CD4-positive, alpha-beta memory T cell (primary cell): Measurements from ENCODE around the gene TCF7L2. TPM values are rescaled to one million over a fixed set of nuclear protein-coding genes. Genes with fewer than 3 reads are reported as not detected.

Source experiments
- CTCF ChIA-PET: fragments of 350-600 bp; sonication (Branson Sonifier 250); formaldehyde crosslinking; loops from one replicate; lab custom pipeline; 2021; ENCODE audit warnings: inconsistent platforms; ENCODE audit not compliant: partially characterized antibody; lab: Charles Lee
- POLR2A ChIA-PET: fragments of 350-600 bp; sonication (Branson Sonifier 250); formaldehyde crosslinking; loops from one replicate; lab custom pipeline; 2021; ENCODE audit not compliant: partially characterized antibody; lab: Charles Lee
- DNase-seq, 5 donors: peaks; one replicate each; pipeline versions ENCODE4 v3.0.0 to v3.0.0-alpha.2; 2020 to 2022; ENCODE audit warnings: mixed read lengths in 1 of 5
- H3K27ac ChIP-seq: one replicate; pipeline ENCODE4 v1.7.0; 2013; ENCODE audit warnings: low read depth, low read length
- H3K27me3 ChIP-seq: 2 replicates; pipeline ENCODE4 v1.7.0; 2013; ENCODE audit warnings: mild to moderate bottlenecking, low read length, moderate library complexity; ENCODE audit not compliant: insufficient read depth
- H3K36me3 ChIP-seq: 2 replicates; pipeline ENCODE4 v1.7.0; 2013; ENCODE audit warnings: mild to moderate bottlenecking, low read length, moderate library complexity; ENCODE audit not compliant: insufficient read depth
- H3K4me1 ChIP-seq: 2 replicates; pipeline ENCODE4 v1.7.0; 2013; ENCODE audit warnings: mild to moderate bottlenecking, low read length, moderate library complexity; ENCODE audit not compliant: insufficient read depth
- H3K4me3 ChIP-seq, 2 donors: one replicate each; pipeline ENCODE4 v1.7.0; 2013; ENCODE audit warnings: low read length in 2 of 2, mild to moderate bottlenecking in 1 of 2
- H3K9me3 ChIP-seq, 2 donors: one replicate each; pipeline ENCODE4 v1.7.0; 2013; ENCODE audit warnings: low read length in 2 of 2, control low read depth in 1 of 2; ENCODE audit not compliant: control insufficient read depth in 1 of 2
- H3K27ac Mint-ChIP-seq, 7 donors: one replicate each; pipeline ENCODE4 v1.8.0; 2020 to 2021; ENCODE audit warnings: mixed read lengths in 7 of 7, mild to moderate bottlenecking in 6 of 7, inconsistent platforms in 3 of 7, moderate library complexity in 3 of 7
- H3K27me3 Mint-ChIP-seq, 2 donors: one replicate each; pipeline ENCODE4 v1.8.0; 2020 to 2021; ENCODE audit warnings: mixed read lengths in 2 of 2
- H3K36me3 Mint-ChIP-seq, 2 donors: one replicate each; pipeline ENCODE4 v1.8.0; 2020 to 2021; ENCODE audit warnings: mixed read lengths in 2 of 2, inconsistent platforms in 1 of 2, mild to moderate bottlenecking in 1 of 2
- H3K4me1 Mint-ChIP-seq, 4 donors: one replicate each; pipeline ENCODE4 v1.8.0; 2020 to 2021; ENCODE audit warnings: mixed read lengths in 4 of 4, mild to moderate bottlenecking in 1 of 4
- H3K4me3 Mint-ChIP-seq, 8 donors: one replicate each; pipeline ENCODE4 v1.8.0; 2020 to 2021; ENCODE audit warnings: mixed read lengths in 8 of 8, mild to moderate bottlenecking in 7 of 8, moderate library complexity in 6 of 8, inconsistent platforms in 3 of 8
- H3K9me3 Mint-ChIP-seq, 8 donors: one replicate each; pipeline ENCODE4 v1.8.0; 2020 to 2021; ENCODE audit warnings: mixed read lengths in 8 of 8, mild to moderate bottlenecking in 5 of 8, inconsistent platforms in 3 of 8, moderate library complexity in 1 of 8
- intact Hi-C: fragments of 100-400 bp; cut with micrococcal nuclease; formaldehyde crosslinking; loops from one replicate; pipeline ENCODE4 v1.15.1; 2023
- polyA plus RNA-seq, 2 donors: library from polyadenylated mRNA; unstranded; fragments of 300-500 nt; fragmentation: Illumina TruSeq; gene quantifications; one replicate each; pipeline ENCODE4 v1.2.3, GENCODE V29; 2021
- total RNA-seq, 2 experiments: library from RNA; stranded (reverse); gene quantifications; one replicate each; pipeline ENCODE4 v1.2.3, GENCODE V29; 2021

The TCF7L2 gene
- total and polyA plus RNA-seq, 4 experiments from 2014 or later = 0.16 to 3.2 (median 1.8) TPM

DNA sequence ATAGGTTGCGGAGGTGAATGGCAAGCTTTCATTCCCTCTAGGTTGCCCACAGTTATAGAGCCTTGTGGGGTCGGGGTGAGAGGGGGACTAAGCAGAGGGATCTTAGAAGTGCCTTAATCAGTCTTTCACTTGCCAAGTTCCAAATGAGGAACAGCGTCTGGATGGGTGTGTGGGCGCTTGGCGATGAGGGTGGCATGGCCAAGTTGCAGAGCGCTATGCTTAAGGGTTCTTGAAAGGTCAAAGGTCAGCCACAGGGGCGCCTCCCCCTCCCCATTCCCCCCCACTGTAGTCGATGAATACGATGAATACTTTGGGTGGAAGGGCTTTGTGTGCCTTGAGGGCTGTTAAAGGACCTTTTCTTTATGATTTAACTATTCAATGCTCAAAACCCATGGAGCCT is 185.0 kb downstream of the TCF7L2 start:
- Mint-ChIP-seq H3K4me3 (no peak overlapping the region), H3K36me3 (no peaks in the 10 kb centered on the region), H3K9me3 (no peaks in the 10 kb centered on the region), H3K27me3 (peaks cover 3 to 5% of the 10 kb centered on the region in 2 donors), H3K27ac (no peak overlapping the region), H3K4me1 (no peaks in the 10 kb centered on the region)
- Histone ChIP-seq H3K9me3 (no peaks in the 10 kb centered on the region), H3K4me1 (no peaks in the 10 kb centered on the region), H3K36me3 (no peaks in the 10 kb centered on the region), H3K27me3 (no peaks in the 10 kb centered on the region), H3K4me3 (no peak overlapping the region), H3K27ac (no peak overlapping the region)
- ChIA-PET POLR2A (no interaction called here), CTCF (no interaction called here)
- DNase-seq = no peak
- intact Hi-C loops = no loop called here

DNA sequence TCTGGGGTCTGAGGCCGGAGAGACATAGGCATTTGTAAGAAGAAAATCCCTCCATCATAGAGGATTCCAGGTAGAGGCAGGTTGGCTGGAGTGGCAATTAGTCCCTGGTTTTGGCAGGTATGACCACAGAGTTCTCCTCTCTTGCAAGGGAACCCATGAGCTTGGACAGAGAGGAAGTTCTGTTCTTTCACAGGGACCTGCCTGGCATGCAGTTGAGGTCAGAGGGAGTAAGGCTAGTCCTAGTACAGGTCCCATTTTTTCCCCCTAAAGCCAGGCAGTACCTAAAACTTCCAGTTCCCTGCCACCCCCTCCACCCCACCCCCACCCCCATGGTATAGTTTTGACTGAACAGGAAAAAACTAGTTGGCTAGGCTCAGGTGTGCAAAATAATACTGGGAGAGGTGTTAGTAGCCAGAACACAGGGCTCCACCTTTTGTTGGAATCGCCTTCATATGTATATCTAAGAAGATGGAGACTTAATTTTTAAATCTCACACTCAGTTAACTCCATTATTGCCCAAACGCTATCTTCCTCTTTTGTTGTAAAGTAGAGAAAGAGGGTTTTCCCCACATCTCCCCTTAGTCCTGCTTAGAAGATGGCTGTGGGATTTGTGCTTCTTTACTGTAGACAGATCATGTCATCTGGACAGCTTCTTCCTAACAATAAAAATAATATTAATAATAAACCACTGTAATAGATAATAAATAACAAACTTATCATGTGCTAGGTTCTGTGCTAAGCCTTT is 188.1 kb downstream of the TCF7L2 start:
- ChIA-PET CTCF (interaction anchor here (1.7 kb wide), 1 partner anchor 8 kb away, joined by 3 read pairs; no protein-coding TSS in a partner anchor), POLR2A (no interaction called here)
- DNase-seq = no peak
- no peaks in the 10 kb centered on the region for H3K36me3 Mint-ChIP-seq
- no peaks in the 10 kb centered on the region for H3K36me3 ChIP-seq
- peaks cover 0 to 4% of the 10 kb centered on the region in 2 donors for H3K27me3 Mint-ChIP-seq
- no peaks in the 10 kb centered on the region for H3K4me1 ChIP-seq
- H3K27ac Mint-ChIP-seq = peak overlapping the region in 1 of 7 donors; percentile 29
- H3K4me3 Mint-ChIP-seq = no peak overlapping the region
- H3K9me3 Mint-ChIP-seq = no peaks in the 10 kb centered on the region
- H3K4me1 Mint-ChIP-seq = no peaks in the 10 kb centered on the region
- H3K27ac ChIP-seq = no peak overlapping the region
- no peak overlapping the region for H3K4me3 ChIP-seq
- H3K27me3 ChIP-seq = no peaks in the 10 kb centered on the region
- intact Hi-C loops = no loop called here
- H3K9me3 ChIP-seq = no peaks in the 10 kb centered on the region

DNA sequence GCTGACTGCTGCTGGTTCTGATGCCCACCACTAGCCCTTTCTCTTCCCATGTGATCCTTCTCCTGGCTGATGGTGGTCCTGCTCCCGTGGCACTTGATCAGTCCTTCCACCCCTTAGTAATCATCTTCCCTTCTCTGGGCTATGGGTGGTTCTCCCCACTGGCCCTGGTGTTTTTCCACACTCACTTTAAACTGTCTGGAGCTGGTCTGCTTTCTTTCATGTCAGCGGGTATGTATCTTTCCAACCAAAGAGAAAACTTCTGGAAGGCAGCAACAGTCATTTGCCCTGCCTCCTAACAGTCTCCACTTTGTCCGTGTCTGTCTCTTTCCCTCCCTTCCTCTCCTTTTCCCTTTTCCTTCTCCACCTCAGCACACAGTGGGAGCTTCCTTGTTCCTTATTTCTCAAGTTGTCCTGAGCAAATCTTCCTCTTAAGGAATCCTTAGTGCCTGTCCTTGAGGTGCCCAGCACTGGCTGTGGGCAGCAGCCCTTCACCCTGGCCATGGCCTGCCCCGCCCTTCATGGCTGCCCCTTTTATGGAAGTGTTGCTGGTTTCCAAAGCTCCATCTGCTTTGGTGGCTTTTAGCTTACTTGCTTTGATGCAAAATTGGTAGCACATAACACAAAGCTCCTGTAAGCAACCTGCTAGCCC is 189.0 kb downstream of the TCF7L2 start:
- Mint-ChIP-seq H3K36me3 (peaks cover 0 to 4% of the 10 kb centered on the region in 2 donors), H3K4me3 (no peak overlapping the region), H3K27ac (peak overlapping the region in 1 of 7 donors; percentile 6), H3K4me1 (no peaks in the 10 kb centered on the region), H3K27me3 (peaks cover 0 to 3% of the 10 kb centered on the region in 2 donors), H3K9me3 (peaks cover 0 to 1% (median 0%) of the 10 kb centered on the region in 8 donors)
- Histone ChIP-seq H3K9me3 (no peaks in the 10 kb centered on the region), H3K36me3 (no peaks in the 10 kb centered on the region), H3K27ac (no peak overlapping the region), H3K4me3 (no peak overlapping the region), H3K27me3 (no peaks in the 10 kb centered on the region), H3K4me1 (no peaks in the 10 kb centered on the region)
- CTCF ChIA-PET = no interaction called here
- intact Hi-C loops = no loop called here
- POLR2A ChIA-PET = no interaction called here
- no peak for DNase-seq

- no peak overlapping the region for H3K27ac Mint-ChIP-seq
- ChIA-PET CTCF (no interaction called here), POLR2A (no interaction called here)
- Histone ChIP-seq H3K36me3 (no peaks in the 10 kb centered on the region), H3K27me3 (no peaks in the 10 kb centered on the region), H3K9me3 (no peaks in the 10 kb centered on the region), H3K4me1 (no peaks in the 10 kb centered on the region), H3K27ac (no peak overlapping the region), H3K4me3 (no peak overlapping the region)
- no peaks in the 10 kb centered on the region for H3K4me1 Mint-ChIP-seq
- no peak for DNase-seq
- H3K36me3 Mint-ChIP-seq = peaks cover 0 to 4% of the 10 kb centered on the region in 2 donors
- peaks cover 0 to 3% of the 10 kb centered on the region in 2 donors for H3K27me3 Mint-ChIP-seq
- intact Hi-C loops = no loop called here
- H3K9me3 Mint-ChIP-seq = peaks cover 0 to 1% (median 0%) of the 10 kb centered on the region in 8 donors
- no peak overlapping the region for H3K4me3 Mint-ChIP-seq
Measured at GRCh38 chr10:113139699-113140098, 189.7 kb downstream of the TCF7L2 start.

DNA sequence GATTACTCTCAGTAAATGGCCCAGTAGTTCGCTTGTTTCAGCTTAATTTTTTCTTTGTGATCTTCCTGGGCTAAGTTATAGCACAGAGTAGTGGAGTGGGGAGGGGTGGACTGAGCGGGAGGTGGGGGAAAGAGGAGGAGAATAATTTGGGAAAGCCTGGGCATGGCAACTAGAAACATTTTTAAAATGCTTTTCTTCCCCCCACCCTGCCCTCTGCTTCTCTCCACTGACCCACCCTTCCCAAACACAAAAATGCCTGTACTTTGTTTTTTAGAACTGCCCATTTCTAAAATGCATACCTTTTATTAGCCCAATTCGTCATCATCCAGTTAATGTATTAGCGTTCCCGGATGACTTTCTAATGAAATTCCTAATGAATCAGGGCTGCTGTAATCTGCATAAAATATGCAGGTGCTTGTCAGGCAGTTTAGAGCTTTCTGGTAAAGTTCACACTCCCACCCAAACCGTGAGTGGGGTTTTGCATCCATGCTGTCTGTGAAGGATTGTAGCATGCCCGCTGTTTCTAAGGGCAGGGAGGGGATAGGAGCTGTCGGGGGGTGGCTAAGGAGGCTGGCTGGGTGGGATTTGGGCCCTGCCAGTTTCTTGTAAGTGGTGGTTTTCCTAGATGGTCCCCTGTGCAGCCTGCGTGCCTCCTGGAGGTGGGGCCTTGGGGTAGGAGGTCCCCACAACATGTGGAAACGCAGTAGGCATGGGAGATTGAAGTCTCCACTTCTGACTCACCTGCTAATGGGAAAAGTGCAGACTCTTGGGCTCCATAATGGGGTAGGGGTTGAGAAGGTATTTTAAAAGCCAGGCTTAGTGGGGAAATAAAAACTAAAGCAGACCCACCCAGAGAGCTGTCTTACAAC is 190.3 kb downstream of the TCF7L2 start:
- H3K36me3 ChIP-seq = no peaks in the 10 kb centered on the region
- H3K9me3 ChIP-seq = no peaks in the 10 kb centered on the region
- no peaks in the 10 kb centered on the region for H3K27me3 ChIP-seq
- Mint-ChIP-seq H3K27ac (no peak overlapping the region), H3K4me1 (no peaks in the 10 kb centered on the region), H3K4me3 (no peak overlapping the region), H3K27me3 (peaks cover 0 to 3% of the 10 kb centered on the region in 2 donors), H3K9me3 (peaks cover 0 to 1% (median 0%) of the 10 kb centered on the region in 8 donors), H3K36me3 (peaks cover 0 to 7% of the 10 kb centered on the region in 2 donors)
- intact Hi-C loops = no loop called here
- DNase-seq = no peak
- CTCF ChIA-PET = no interaction called here
- H3K27ac ChIP-seq = no peak overlapping the region
- POLR2A ChIA-PET = no interaction called here
- H3K4me1 ChIP-seq = no peaks in the 10 kb centered on the region
- no peak overlapping the region for H3K4me3 ChIP-seq

- Mint-ChIP-seq H3K4me1 (no peaks in the 10 kb centered on the region), H3K9me3 (peaks cover 0 to 1% (median 0%) of the 10 kb centered on the region in 8 donors), H3K4me3 (no peak overlapping the region), H3K27ac (no peak overlapping the region), H3K27me3 (peaks cover 0 to under 1% of the 10 kb centered on the region in 2 donors), H3K36me3 (peaks cover 4 to 10% of the 10 kb centered on the region in 2 donors)
- H3K27ac ChIP-seq = no peak overlapping the region
- ChIA-PET POLR2A (no interaction called here), CTCF (interaction anchor here (1.1 kb wide), 1 partner anchor 32 kb away, joined by 3 read pairs; no protein-coding TSS in a partner anchor)
- intact Hi-C loops = no loop called here
- H3K9me3 ChIP-seq = no peaks in the 10 kb centered on the region
- no peaks in the 10 kb centered on the region for H3K27me3 ChIP-seq
- DNase-seq = no peak
- H3K4me1 ChIP-seq = no peaks in the 10 kb centered on the region
- H3K4me3 ChIP-seq = no peak overlapping the region
- H3K36me3 ChIP-seq = no peaks in the 10 kb centered on the region
Measured at GRCh38 chr10:113142601-113143362, 192.7 kb downstream of the TCF7L2 start.
